Measurements from ENCODE around the gene PIKFYVE.
"Not testable (repeated sequence)": the region's sequence is repeated elsewhere in the genome, so short reads cannot be mapped to it uniquely, and the experiment has no call there.

The PIKFYVE gene

DNA sequence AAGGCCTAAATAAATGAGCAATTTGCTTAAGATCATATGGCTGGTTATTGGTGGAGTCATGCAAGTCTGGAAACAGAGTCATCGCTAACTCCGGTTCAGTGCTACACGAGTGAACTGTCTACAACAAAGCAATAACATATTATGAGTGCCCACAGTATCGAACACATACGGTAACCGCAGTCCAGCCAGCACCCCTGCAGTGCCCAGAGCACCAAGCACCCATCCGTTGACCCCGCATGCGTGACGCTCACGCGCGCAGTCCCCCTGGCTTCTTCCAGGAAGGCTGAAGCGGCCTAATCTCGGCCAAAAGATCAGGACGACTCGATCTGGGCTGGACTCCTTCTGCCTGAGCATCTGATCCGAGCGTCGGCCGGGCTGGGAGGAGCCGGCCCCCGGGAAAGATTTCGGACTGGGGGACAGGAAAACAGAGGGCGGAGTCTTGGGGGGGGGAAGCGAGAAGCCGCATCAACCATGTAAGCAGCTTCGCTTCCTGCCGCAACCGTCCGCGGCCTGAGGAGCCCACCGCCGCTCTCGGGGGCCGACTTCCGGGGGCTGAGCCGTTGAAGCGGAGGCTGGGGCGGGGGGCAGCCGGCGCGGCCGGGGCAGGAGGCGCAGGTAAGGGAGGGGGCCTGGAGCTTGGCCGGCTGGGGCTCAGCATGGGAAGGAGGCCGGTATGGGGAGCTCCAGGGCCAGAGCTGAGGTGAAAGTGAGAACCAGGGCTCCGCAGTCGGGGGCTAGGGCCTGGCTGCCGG, at the start of gene PIKFYVE:
PIKFYVE (plus strand) TSS at position 455 of the 752 bp plus-strand sequence. CDS start 5,265 bp downstream, outside the sequence.
- DNase-seq = peak; percentile 93
- Mint-ChIP-seq H3K9me3 (no peaks in the 10 kb centered on the region), H3K27ac (peak within 1 kb of the TSS; percentile 95), H3K4me1 (peaks cover 17 to 41% of the 10 kb centered on the region in 2 donors), H3K4me3 (peak within 1 kb of the TSS; percentile 83 to 89), H3K27me3 (no peaks in the 10 kb centered on the region), H3K36me3 (peaks cover 2 to 9% of the 10 kb centered on the region in 2 donors)
- ATAC-seq (replicated peaks) = peak; percentile 82 to 88

- Mint-ChIP-seq H3K9me3 (peaks cover 12 to 13% of the 10 kb centered on the region in 2 donors), H3K27me3 (peaks cover 8 to 13% of the 10 kb centered on the region in 2 donors)
- H3K4me1 Mint-ChIP-seq; H3K4me3 Mint-ChIP-seq; H3K36me3 Mint-ChIP-seq; DNase-seq; ATAC-seq (replicated peaks); H3K27ac Mint-ChIP-seq: not testable (repeated sequence)
Observed at GRCh38 chr2:208221873-208222272, 44.2 kb upstream of the PIKFYVE start.

DNA sequence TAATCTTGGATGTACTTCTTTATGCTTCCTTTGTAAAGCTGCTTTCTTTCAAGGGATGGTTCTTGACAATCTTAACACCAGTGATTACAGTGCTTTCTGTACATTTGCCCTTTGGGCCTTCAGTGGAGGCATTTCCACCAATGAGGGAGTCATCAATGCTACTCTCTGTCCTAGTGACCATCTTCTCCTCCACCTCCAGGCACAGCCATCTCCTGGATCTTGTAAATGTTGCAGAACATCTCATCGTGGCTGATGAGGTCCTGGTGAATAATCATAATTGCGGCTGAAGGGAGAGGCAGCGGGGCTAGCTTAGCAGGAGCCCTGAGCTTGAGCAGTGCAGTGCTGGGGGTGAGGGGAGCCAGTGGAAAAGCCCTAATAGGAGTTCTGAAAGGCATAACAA, 43.7 kb upstream of the PIKFYVE start:
- DNase-seq (no peak), ATAC-seq (replicated peaks) (no peak)
- peaks cover 8 to 13% of the 10 kb centered on the region in 2 donors for H3K27me3 Mint-ChIP-seq
- no peaks in the 10 kb centered on the region for H3K36me3 Mint-ChIP-seq
- no peak overlapping the region for H3K27ac Mint-ChIP-seq
- H3K4me1 Mint-ChIP-seq = no peaks in the 10 kb centered on the region
- no peak overlapping the region for H3K4me3 Mint-ChIP-seq
- H3K9me3 Mint-ChIP-seq = peaks cover 13 to 15% of the 10 kb centered on the region in 2 donors

- H3K27ac Mint-ChIP-seq = no peak overlapping the region
- no peaks in the 10 kb centered on the region for H3K36me3 Mint-ChIP-seq
Observed at GRCh38 chr2:208224802-208225201, 41.3 kb upstream of the PIKFYVE start.

DNA sequence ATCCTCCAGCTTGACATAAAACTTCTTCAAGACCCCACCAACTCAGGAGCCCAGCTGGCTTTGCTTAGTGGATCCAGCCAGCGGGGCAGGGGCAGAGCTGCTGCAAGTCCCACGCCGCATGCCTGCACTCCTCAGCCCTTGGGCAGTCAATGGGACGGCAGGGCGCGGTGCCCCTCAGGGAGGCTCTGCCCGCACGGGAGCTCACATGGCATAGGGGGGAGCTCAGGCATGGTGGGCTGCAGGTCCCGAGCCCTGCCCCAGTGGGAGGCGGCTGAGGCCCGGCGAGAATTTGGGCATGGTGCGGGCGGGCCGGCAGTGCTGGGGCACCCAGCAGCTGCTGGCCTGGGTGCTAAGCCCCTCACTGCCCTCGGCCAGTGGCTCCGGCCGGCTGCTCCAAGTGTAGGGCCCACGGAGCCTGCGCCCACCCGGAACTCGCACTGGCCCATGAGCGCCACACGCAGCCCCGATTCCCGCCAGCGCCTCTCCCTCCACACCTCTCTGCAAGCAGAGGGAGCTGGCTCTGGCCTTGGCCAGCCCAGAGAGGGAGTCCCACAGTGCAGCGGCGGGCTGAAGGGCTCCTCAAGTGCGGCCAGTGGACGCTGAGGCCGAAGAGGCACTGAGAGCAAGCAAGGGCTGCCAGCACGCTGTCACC, 38.3 kb upstream of the PIKFYVE start:
- no peak for DNase-seq
- H3K9me3 Mint-ChIP-seq = peaks cover 13 to 16% of the 10 kb centered on the region in 2 donors
- no peak overlapping the region for H3K4me3 Mint-ChIP-seq
- no peak overlapping the region for H3K27ac Mint-ChIP-seq
- ATAC-seq (replicated peaks) = no peak
- H3K36me3 Mint-ChIP-seq = peaks cover 1 to 4% of the 10 kb centered on the region in 2 donors
- peaks cover 4% of the 10 kb centered on the region in 2 donors for H3K27me3 Mint-ChIP-seq
- no peaks in the 10 kb centered on the region for H3K4me1 Mint-ChIP-seq

More at GRCh38 chr2:208224802-208225201, 41.3 kb upstream of the PIKFYVE start:
- Mint-ChIP-seq H3K4me3 (no peak overlapping the region), H3K4me1 (no peaks in the 10 kb centered on the region), H3K9me3 (peaks cover 10 to 13% of the 10 kb centered on the region in 2 donors), H3K27me3 (peaks cover 4 to 13% of the 10 kb centered on the region in 2 donors)
- DNase-seq = no peak
- ATAC-seq (replicated peaks) = no peak

GRCh38 chr2:208228476-208228875, 37.6 kb upstream of the PIKFYVE start:
- Mint-ChIP-seq H3K27ac (no peak overlapping the region), H3K4me1 (no peaks in the 10 kb centered on the region), H3K4me3 (no peak overlapping the region), H3K27me3 (peaks cover 4% of the 10 kb centered on the region in 2 donors), H3K9me3 (peaks cover 13 to 16% of the 10 kb centered on the region in 2 donors), H3K36me3 (peaks cover 1 to 4% of the 10 kb centered on the region in 2 donors)
- DNase-seq (no peak), ATAC-seq (replicated peaks) (no peak)

- Mint-ChIP-seq H3K9me3 (peaks cover 14 to 20% of the 10 kb centered on the region in 2 donors), H3K4me3 (no peak overlapping the region), H3K27ac (no peak overlapping the region), H3K27me3 (peaks cover 0 to 4% of the 10 kb centered on the region in 2 donors), H3K4me1 (no peaks in the 10 kb centered on the region), H3K36me3 (peaks cover 30 to 38% of the 10 kb centered on the region in 2 donors)
- DNase-seq (no peak), ATAC-seq (replicated peaks) (no peak)
Observed at GRCh38 chr2:208234786-208235185, 31.3 kb upstream of the PIKFYVE start.

GRCh38 chr2:208235860-208236259, 30.2 kb upstream of the PIKFYVE start:
- H3K27me3 Mint-ChIP-seq = no peaks in the 10 kb centered on the region
- H3K27ac Mint-ChIP-seq = no peak overlapping the region
- no peaks in the 10 kb centered on the region for H3K4me1 Mint-ChIP-seq
- DNase-seq = no peak
- H3K36me3 Mint-ChIP-seq = peaks cover 31 to 46% of the 10 kb centered on the region in 2 donors
- peaks cover 14 to 15% of the 10 kb centered on the region in 2 donors for H3K9me3 Mint-ChIP-seq
- no peak overlapping the region for H3K4me3 Mint-ChIP-seq
- no peak for ATAC-seq (replicated peaks)

GRCh38 chr2:208239770-208240493, 26.1 kb upstream of the PIKFYVE start:
- no peak overlapping the region for H3K4me3 Mint-ChIP-seq
- H3K4me1 Mint-ChIP-seq = no peaks in the 10 kb centered on the region
- peaks cover 29 to 54% of the 10 kb centered on the region in 2 donors for H3K36me3 Mint-ChIP-seq
- peaks cover 4 to 5% of the 10 kb centered on the region in 2 donors for H3K9me3 Mint-ChIP-seq
- DNase-seq = no peak
- no peak overlapping the region for H3K27ac Mint-ChIP-seq
- H3K27me3 Mint-ChIP-seq = no peaks in the 10 kb centered on the region
- no peak for ATAC-seq (replicated peaks)

- H3K4me3 Mint-ChIP-seq = no peak overlapping the region
- H3K9me3 Mint-ChIP-seq = peaks cover 0 to 2% of the 10 kb centered on the region in 2 donors
- no peak for DNase-seq
- no peak for ATAC-seq (replicated peaks)
- H3K4me1 Mint-ChIP-seq = no peaks in the 10 kb centered on the region
- H3K27me3 Mint-ChIP-seq = no peaks in the 10 kb centered on the region
- H3K36me3 Mint-ChIP-seq = peaks cover 24 to 48% of the 10 kb centered on the region in 2 donors
- H3K27ac Mint-ChIP-seq = no peak overlapping the region
Observed at GRCh38 chr2:208240619-208241209, 25.3 kb upstream of the PIKFYVE start.

- Mint-ChIP-seq H3K9me3 (no peaks in the 10 kb centered on the region), H3K27me3 (no peaks in the 10 kb centered on the region), H3K27ac (no peak overlapping the region), H3K4me3 (no peak overlapping the region), H3K36me3 (peaks cover 26 to 50% of the 10 kb centered on the region in 2 donors), H3K4me1 (peaks cover 0 to 6% of the 10 kb centered on the region in 2 donors)
- DNase-seq (no peak), ATAC-seq (replicated peaks) (no peak)
Observed at GRCh38 chr2:208244422-208244821, 21.6 kb upstream of the PIKFYVE start.

- no peak for ATAC-seq (replicated peaks)
- no peak overlapping the region for H3K4me3 Mint-ChIP-seq
- no peaks in the 10 kb centered on the region for H3K27me3 Mint-ChIP-seq
- no peak for DNase-seq
- H3K4me1 Mint-ChIP-seq = peaks cover 4 to 14% of the 10 kb centered on the region in 2 donors
- peaks cover 29 to 53% of the 10 kb centered on the region in 2 donors for H3K36me3 Mint-ChIP-seq
- H3K9me3 Mint-ChIP-seq = no peaks in the 10 kb centered on the region
- H3K27ac Mint-ChIP-seq = no peak overlapping the region
Observed at GRCh38 chr2:208245746-208246145, 20.3 kb upstream of the PIKFYVE start.

DNA sequence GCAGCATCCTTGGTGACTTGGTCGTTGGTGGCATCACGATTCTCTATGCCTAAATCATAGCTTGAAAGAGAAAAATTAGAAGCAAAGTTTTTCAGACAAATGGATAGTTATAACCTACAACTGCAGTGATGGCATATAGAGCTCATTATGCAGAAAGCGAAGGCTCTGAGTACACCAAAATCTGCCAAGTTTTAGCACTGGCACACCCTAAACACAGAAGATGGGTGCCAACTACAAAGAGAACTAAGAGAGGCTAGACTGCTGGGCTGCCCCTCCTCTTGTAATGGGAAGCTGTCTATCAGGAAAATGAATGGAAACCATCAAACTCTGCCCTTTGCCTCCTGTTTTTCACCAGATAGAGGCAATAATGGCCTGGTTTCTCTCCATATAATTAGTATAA, 17.5 kb upstream of the PIKFYVE start:
- H3K4me3 Mint-ChIP-seq = no peak overlapping the region
- no peak overlapping the region for H3K27ac Mint-ChIP-seq
- no peak for ATAC-seq (replicated peaks)
- DNase-seq = no peak
- H3K4me1 Mint-ChIP-seq = peaks cover 13 to 37% of the 10 kb centered on the region in 2 donors
- H3K9me3 Mint-ChIP-seq = no peaks in the 10 kb centered on the region
- no peaks in the 10 kb centered on the region for H3K27me3 Mint-ChIP-seq
- H3K36me3 Mint-ChIP-seq = peaks cover 31 to 54% of the 10 kb centered on the region in 2 donors

- H3K4me1 Mint-ChIP-seq = peaks cover 13 to 42% of the 10 kb centered on the region in 2 donors
- H3K27me3 Mint-ChIP-seq = no peaks in the 10 kb centered on the region
- peaks cover 31 to 49% of the 10 kb centered on the region in 2 donors for H3K36me3 Mint-ChIP-seq
- ATAC-seq (replicated peaks) = no peak
- DNase-seq = no peak
- H3K4me3 Mint-ChIP-seq = no peak overlapping the region
- H3K9me3 Mint-ChIP-seq = no peaks in the 10 kb centered on the region
- H3K27ac Mint-ChIP-seq = no peak overlapping the region
Observed at GRCh38 chr2:208249296-208249695, 16.8 kb upstream of the PIKFYVE start.

Data from stimulated activated naive B cell treated with anti-CD40 and anti-IgM and Interleukin-4, amounts not matched to agents 10 μg/mL and 1 μg/mL and 100 μg/mL, for 72 hours (primary cell).